MM.1S (cell line): Measurements from ENCODE around the gene KCNG2.

ENCODE experiments used
- DNase-seq: peaks from one replicate; pipeline ENCODE4 v3.0.0-alpha.2; 2015
- H2AFZ ChIP-seq: fragments of 300-600 bp; sonication (generic); 2 replicates; pipeline ENCODE4 v1.6.0; 2016; ENCODE audit warnings: antibody characterized with exemption, low read length
- H3F3A ChIP-seq: fragments of 300-600 bp; sonication (generic); 2 replicates; pipeline ENCODE4 v1.6.1; 2016; ENCODE audit warnings: mild to moderate bottlenecking, antibody characterized with exemption, low read length, moderate library complexity, mixed read lengths; ENCODE audit not compliant: insufficient read depth
- H3K27ac ChIP-seq: fragments of 300-600 bp; sonication (generic); 2 replicates; pipeline ENCODE4 v1.5.1; 2016; ENCODE audit warnings: mild to moderate bottlenecking, low read length
- H3K27me3 ChIP-seq: fragments of 300-600 bp; sonication (generic); replicated peaks from 2 replicates; pipeline ENCODE4 v1.6.0; 2016; ENCODE audit warnings: low read length; ENCODE audit not compliant: insufficient read depth
- H3K36me3 ChIP-seq: fragments of 300-600 bp; sonication (generic); replicated peaks from 2 replicates; pipeline ENCODE4 v1.6.1; 2016; ENCODE audit warnings: mild to moderate bottlenecking, low read length, mixed read lengths; ENCODE audit not compliant: insufficient read depth
- H3K4me1 ChIP-seq: fragments of 300-600 bp; sonication (generic); 2 replicates; pipeline ENCODE4 v1.6.1; 2016; ENCODE audit warnings: low read length, mixed read lengths
- H3K4me2 ChIP-seq: fragments of 300-600 bp; sonication (generic); 2 replicates; pipeline ENCODE4 v1.6.0; 2016; ENCODE audit warnings: low read depth, low read length
- H3K4me3 ChIP-seq: fragments of 300-600 bp; sonication (generic); 2 replicates; pipeline ENCODE4 v1.5.1; 2016; ENCODE audit warnings: low read length, mixed read lengths
- H3K79me2 ChIP-seq: fragments of 300-600 bp; sonication (generic); 2 replicates; pipeline ENCODE4 v1.6.1; 2016; ENCODE audit warnings: mixed run types, low read length, mixed read lengths
- H3K9ac ChIP-seq: fragments of 300-600 bp; sonication (generic); 2 replicates; pipeline ENCODE4 v1.6.1; 2016; ENCODE audit warnings: low read length, mixed read lengths
- H3K9me2 ChIP-seq: fragments of 300-600 bp; sonication (generic); replicated peaks from 2 replicates; pipeline ENCODE4 v1.6.1; 2016; ENCODE audit warnings: mild to moderate bottlenecking, low read length, mixed read lengths; ENCODE audit not compliant: insufficient read depth
- H3K9me3 ChIP-seq: fragments of 300-600 bp; sonication (generic); replicated peaks from 2 replicates; pipeline ENCODE4 v1.6.1; 2016; ENCODE audit warnings: mild to moderate bottlenecking, low read length, mixed read lengths; ENCODE audit not compliant: insufficient read depth
- H4K20me1 ChIP-seq: fragments of 300-600 bp; sonication (generic); 2 replicates; pipeline ENCODE4 v1.6.1; 2016; ENCODE audit warnings: mild to moderate bottlenecking, low read length, moderate library complexity, mixed read lengths; ENCODE audit not compliant: insufficient read depth
- EZH2 ChIP-seq: fragments of 300-600 bp; sonication (generic); optimal IDR thresholded peaks from 2 replicates; pipeline ENCODE3; 2017; ENCODE audit warnings: low read depth, mild to moderate bottlenecking, antibody characterized with exemption, low read length, mixed read lengths
- EZH2phosphoT487 ChIP-seq: fragments of 300-600 bp; sonication (generic); IDR thresholded peaks from 2 replicates; pipeline ENCODE4 v1.6.1; 2018; ENCODE audit warnings: antibody characterized with exemption, low read length
- TF ChIP-seq, protein P1 (sequence below): fragments of 300-600 bp; sonication (generic); IDR thresholded peaks from 2 replicates; pipeline ENCODE4 v1.5.1; 2016; ENCODE audit warnings: antibody characterized with exemption, low read length, mixed read lengths

Gene KCNG2

DNA sequence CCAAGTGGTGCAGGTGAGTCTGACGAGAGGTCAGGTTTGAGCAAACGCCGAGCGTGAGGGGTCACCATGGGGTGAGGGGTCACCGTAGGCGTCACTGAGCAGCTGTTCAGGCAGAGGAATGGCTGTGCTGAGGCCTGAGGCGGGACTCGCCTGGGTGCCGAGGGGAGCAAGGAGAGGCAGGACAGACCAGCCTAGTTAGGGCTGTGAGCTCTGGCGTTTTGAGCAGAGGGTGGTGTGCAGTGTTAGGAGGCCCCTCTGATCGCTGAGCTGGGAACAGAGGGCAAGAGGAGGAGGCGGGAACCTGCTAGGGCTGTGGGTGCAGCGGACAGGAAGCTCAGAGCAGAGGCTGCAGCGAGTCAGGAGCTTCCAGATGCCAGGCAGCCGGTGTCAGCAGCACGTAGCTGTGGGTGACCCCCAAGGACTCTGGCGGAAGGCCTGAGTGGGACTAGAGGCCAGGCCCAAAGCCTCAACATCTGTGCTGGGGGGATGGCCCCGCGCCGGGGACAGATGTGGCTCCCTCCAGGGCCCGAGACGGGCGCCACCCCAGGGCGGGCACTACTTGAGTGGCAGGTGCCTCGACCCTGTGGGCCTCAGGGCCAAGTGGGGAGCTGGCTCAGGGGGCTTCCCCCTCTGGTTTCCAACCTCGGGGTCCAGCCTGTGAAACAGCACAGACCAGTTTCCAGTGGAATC is 55.7 kb downstream of the KCNG2 start:
- Histone ChIP-seq H4K20me1 (no peaks in the 10 kb centered on the region), H3K27ac (no peak overlapping the region), H3K4me2 (no peak overlapping the region), H3F3A (no peaks in the 10 kb centered on the region), H3K4me3 (no peak overlapping the region), H3K9me3 (no peaks in the 10 kb centered on the region), H2AFZ (no peak overlapping the region), H3K9me2 (no peaks in the 10 kb centered on the region), H3K4me1 (no peaks in the 10 kb centered on the region), H3K27me3 (no peaks in the 10 kb centered on the region), H3K79me2 (no peaks in the 10 kb centered on the region), H3K9ac (no peak overlapping the region), H3K36me3 (no peaks in the 10 kb centered on the region)
- TF ChIP-seq EZH2phosphoT487 (no peak), EZH2 (no peak)
- TF ChIP-seq, protein P1, sequence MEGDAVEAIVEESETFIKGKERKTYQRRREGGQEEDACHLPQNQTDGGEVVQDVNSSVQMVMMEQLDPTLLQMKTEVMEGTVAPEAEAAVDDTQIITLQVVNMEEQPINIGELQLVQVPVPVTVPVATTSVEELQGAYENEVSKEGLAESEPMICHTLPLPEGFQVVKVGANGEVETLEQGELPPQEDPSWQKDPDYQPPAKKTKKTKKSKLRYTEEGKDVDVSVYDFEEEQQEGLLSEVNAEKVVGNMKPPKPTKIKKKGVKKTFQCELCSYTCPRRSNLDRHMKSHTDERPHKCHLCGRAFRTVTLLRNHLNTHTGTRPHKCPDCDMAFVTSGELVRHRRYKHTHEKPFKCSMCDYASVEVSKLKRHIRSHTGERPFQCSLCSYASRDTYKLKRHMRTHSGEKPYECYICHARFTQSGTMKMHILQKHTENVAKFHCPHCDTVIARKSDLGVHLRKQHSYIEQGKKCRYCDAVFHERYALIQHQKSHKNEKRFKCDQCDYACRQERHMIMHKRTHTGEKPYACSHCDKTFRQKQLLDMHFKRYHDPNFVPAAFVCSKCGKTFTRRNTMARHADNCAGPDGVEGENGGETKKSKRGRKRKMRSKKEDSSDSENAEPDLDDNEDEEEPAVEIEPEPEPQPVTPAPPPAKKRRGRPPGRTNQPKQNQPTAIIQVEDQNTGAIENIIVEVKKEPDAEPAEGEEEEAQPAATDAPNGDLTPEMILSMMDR: no peak
- no peak for DNase-seq

DNA sequence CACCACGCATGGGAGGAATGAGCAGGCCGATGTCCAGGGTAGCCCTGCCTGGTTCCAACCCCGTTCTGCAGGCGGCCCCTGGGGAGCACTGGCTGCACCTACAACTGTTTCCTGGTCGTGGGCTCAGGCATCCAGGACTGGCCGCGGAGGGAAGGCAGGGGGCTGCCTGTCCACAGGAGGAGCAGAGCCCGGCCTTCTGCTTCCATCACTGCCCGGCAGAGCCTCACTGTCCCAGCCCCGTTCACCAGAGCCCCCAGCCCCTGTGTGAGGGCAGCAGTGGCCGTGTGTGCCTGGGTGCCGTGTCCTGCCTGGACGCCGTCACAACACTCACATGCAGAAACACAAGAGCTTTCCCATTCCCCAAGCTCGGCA is 56.2 kb downstream of the KCNG2 start:
- no peaks in the 10 kb centered on the region for H3K36me3 ChIP-seq
- H3K9me3 ChIP-seq: no peaks in the 10 kb centered on the region
- no peak overlapping the region for H2AFZ ChIP-seq
- no peak for TF ChIP-seq EZH2phosphoT487
- TF ChIP-seq EZH2: no peak
- TF ChIP-seq, protein P1: no peak
- H4K20me1 ChIP-seq: no peaks in the 10 kb centered on the region
- H3K9ac ChIP-seq: no peak overlapping the region
- no peaks in the 10 kb centered on the region for H3K9me2 ChIP-seq
- H3K4me3 ChIP-seq: no peak overlapping the region
- H3K4me1 ChIP-seq: no peaks in the 10 kb centered on the region
- no peaks in the 10 kb centered on the region for H3K79me2 ChIP-seq
- H3K27ac ChIP-seq: no peak overlapping the region
- DNase-seq: no peak
- H3F3A ChIP-seq: no peaks in the 10 kb centered on the region
- no peaks in the 10 kb centered on the region for H3K27me3 ChIP-seq
- H3K4me2 ChIP-seq: no peak overlapping the region

DNA sequence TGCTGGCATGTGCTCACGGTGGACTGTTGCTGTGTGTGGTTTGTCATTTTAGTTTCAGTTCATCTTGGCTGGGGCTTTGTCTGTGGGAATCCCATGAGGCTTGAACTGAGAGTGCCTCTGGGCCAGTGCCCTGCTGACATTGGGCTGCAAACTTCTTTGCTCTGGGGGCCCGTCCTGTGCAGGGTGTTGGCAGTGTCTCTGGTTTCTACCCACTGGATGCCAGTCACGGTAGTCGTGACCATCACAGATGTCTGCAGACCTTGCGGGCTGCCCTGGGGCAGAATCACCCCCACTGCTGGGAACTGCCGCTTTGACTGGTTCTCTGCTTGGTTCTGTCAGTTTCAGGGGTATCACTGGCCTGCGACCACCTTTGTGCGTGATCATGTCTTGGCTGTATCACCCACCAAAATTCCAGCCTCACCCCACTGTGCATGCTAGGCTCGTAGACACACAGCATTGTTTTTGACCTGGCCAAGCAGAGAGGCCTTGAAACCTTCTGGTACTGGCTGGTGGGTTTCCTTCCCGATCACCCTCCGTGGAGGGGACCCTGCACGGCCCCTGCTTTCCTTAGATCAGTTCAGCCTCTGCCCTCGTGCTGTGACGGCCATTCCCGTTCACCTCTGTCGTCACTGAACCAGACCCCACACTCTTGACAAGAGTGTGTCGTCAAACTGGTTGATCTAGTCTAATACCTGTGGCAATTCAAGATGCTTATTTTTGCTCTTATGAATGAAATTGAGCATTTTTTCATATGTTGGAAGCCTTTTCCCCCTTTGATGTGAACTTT is 57.6 kb downstream of the KCNG2 start:
- Histone ChIP-seq H2AFZ (no peak overlapping the region), H3K9me3 (no peaks in the 10 kb centered on the region), H3K27me3 (no peaks in the 10 kb centered on the region; the same call in 1 of the 2 replicates), H3K9ac (no peak overlapping the region), H3K4me3 (no peak overlapping the region), H3F3A (no peaks in the 10 kb centered on the region), H3K4me1 (no peaks in the 10 kb centered on the region), H3K4me2 (no peak overlapping the region), H4K20me1 (no peaks in the 10 kb centered on the region), H3K36me3 (no peaks in the 10 kb centered on the region), H3K79me2 (no peaks in the 10 kb centered on the region), H3K27ac (no peak overlapping the region), H3K9me2 (no peaks in the 10 kb centered on the region)
- TF ChIP-seq, protein P1: no peak
- no peak for TF ChIP-seq EZH2phosphoT487
- TF ChIP-seq EZH2: no peak
- DNase-seq: no peak
